ENCODE measurements around the gene DDAH1.

GRCh38 chr1:85371021-85371420 lies 93.9 kb downstream of the DDAH1 start:
- TF ChIP-seq, protein P1, sequence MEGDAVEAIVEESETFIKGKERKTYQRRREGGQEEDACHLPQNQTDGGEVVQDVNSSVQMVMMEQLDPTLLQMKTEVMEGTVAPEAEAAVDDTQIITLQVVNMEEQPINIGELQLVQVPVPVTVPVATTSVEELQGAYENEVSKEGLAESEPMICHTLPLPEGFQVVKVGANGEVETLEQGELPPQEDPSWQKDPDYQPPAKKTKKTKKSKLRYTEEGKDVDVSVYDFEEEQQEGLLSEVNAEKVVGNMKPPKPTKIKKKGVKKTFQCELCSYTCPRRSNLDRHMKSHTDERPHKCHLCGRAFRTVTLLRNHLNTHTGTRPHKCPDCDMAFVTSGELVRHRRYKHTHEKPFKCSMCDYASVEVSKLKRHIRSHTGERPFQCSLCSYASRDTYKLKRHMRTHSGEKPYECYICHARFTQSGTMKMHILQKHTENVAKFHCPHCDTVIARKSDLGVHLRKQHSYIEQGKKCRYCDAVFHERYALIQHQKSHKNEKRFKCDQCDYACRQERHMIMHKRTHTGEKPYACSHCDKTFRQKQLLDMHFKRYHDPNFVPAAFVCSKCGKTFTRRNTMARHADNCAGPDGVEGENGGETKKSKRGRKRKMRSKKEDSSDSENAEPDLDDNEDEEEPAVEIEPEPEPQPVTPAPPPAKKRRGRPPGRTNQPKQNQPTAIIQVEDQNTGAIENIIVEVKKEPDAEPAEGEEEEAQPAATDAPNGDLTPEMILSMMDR (IDR thresholded peaks at IDR 0.05; ENCODE audit: extremely low read depth in 1 of 2, insufficient read depth in 1 of 2, low read depth in 1 of 2, low read length in 2 of 2), result no peak
- TF ChIP-seq POLR2AphosphoS5 (IDR thresholded peaks at IDR 0.05; ENCODE audit: insufficient read depth, low read depth, low read length), result no peak
- TF ChIP-seq JUN (IDR thresholded peaks at IDR 0.05; ENCODE audit: borderline replicate concordance, insufficient read depth, insufficient read length, low read depth), result no peak
- TF ChIP-seq EZH2 (IDR thresholded peaks at IDR 0.05; ENCODE audit: borderline replicate concordance, low read depth, low read length, severe bottlenecking), result no peak
- no peak for TF ChIP-seq POLR2A (IDR thresholded peaks at IDR 0.05; ENCODE audit: low read depth, low read length)
- TF ChIP-seq, protein P2, sequence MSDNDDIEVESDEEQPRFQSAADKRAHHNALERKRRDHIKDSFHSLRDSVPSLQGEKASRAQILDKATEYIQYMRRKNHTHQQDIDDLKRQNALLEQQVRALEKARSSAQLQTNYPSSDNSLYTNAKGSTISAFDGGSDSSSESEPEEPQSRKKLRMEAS (IDR thresholded peaks at IDR 0.05; ENCODE audit: insufficient read depth, insufficient read length), result no peak
- TF ChIP-seq MYC (IDR thresholded peaks at IDR 0.05; ENCODE audit: low read depth, low read length), result no peak
